ENCODE measurements around the gene CSH2. TPM values are rescaled to one million over a fixed set of nuclear protein-coding genes. Genes with fewer than 3 reads are reported as not detected.

CSH2 gene
- total and polyA plus RNA-seq, 2 donors (not counting 1 experiment from before 2014, with no cell fraction given), result not detected

GRCh38 chr17:63848834-63849689 is 24.4 kb downstream of the CSH2 start:
- peak overlapping the region; percentile 91 for H3K27ac Mint-ChIP-seq
- peak; percentile 97 for DNase-seq
- ATAC-seq (ENCODE audit: low read depth), result peak; percentile 96
- H3K27me3 ChIP-seq (replicated peaks in 1 of 4; ENCODE audit: control extremely low read depth in 1 of 4, control insufficient read depth in 3 of 4, insufficient read depth in 4 of 4, low read length in 3 of 4), result no peaks in the 10 kb centered on the region
- peak; percentile 84 for TF ChIP-seq CTCF (IDR thresholded peaks at IDR 0.05)
- TF ChIP-seq EZH2 (IDR thresholded peaks at IDR 0.05; ENCODE audit: borderline replicate concordance, insufficient read depth, low read depth, low read length, poor library complexity, severe bottlenecking), result no peak
- CTCF ChIA-PET, result interaction anchor here (0.7 to 1.7 kb wide), 17 partner anchors 10 to 434 kb away, joined by 3 to 15 read pairs (median 4); partner anchors contain the start of genes CD79B, FTSJ3, GH1 and ICAM2
- H3K4me2 ChIP-seq (replicated peaks; ENCODE audit: low read depth, low read length, poor library complexity, severe bottlenecking), result peak overlapping the region; percentile 75
- POLR2A ChIA-PET, result interaction anchor here (1.3 to 1.6 kb wide), 3 partner anchors 107 to 171 kb away, joined by 3 to 6 read pairs (median 5); partner anchors contain the start of gene ICAM2
- peaks cover 0 to 16% (median 0%) of the 10 kb centered on the region in 3 donors for H3K9me3 ChIP-seq (ENCODE audit: control extremely low read depth in 1 of 3, control insufficient read depth in 2 of 3, insufficient read depth in 1 of 3, low read length in 2 of 3)
- peak overlapping the region; percentile 65 to 84 for H3K27ac ChIP-seq (ENCODE audit: low read length in 2 of 2)
- H3K4me3 ChIP-seq (ENCODE audit: control extremely low read depth in 1 of 5, extremely low read depth in 1 of 5, insufficient read depth in 1 of 5, low read depth in 2 of 5, low read length in 4 of 5), result peak overlapping the region; percentile 32 to 60 (median 53)
- H2AFZ ChIP-seq (ENCODE audit: insufficient read depth, low read depth, low read length, poor library complexity, severe bottlenecking), result peak overlapping the region; percentile 96
- no peaks in the 10 kb centered on the region for H4K20me1 ChIP-seq (ENCODE audit: control insufficient read depth, insufficient read depth, low read length, poor library complexity, severe bottlenecking)
- H3K4me1 ChIP-seq (ENCODE audit: control insufficient read depth in 2 of 2, insufficient read depth in 2 of 2, low read length in 2 of 2), result peaks cover 7 to 19% of the 10 kb centered on the region in 2 donors
- WGBS (ENCODE audit: insufficient coverage), result 33% methylated on average over 81 of the region's 82 CpGs
- peak overlapping the region; percentile 62 for H3K9ac ChIP-seq (ENCODE audit: low read length)
- H3K4me3 Mint-ChIP-seq, result peak overlapping the region; percentile 88
- H3K36me3 ChIP-seq (replicated peaks in 1 of 2; ENCODE audit: control extremely low read depth in 1 of 2, control insufficient read depth in 1 of 2, extremely low read depth in 1 of 2, insufficient read depth in 2 of 2, low read length in 1 of 2), result no peaks in the 10 kb centered on the region
- H3K9me3 Mint-ChIP-seq (ENCODE audit: insufficient read depth), result peaks cover 3% of the 10 kb centered on the region
- intact Hi-C loops (cut with micrococcal nuclease), result no loop called here
- H3K27me3 Mint-ChIP-seq, result no peaks in the 10 kb centered on the region
- H3K79me2 ChIP-seq (ENCODE audit: control insufficient read depth, insufficient read depth, low read length), result no peaks in the 10 kb centered on the region
- H3K4me1 Mint-ChIP-seq, result peaks cover 21% of the 10 kb centered on the region
